Measurements from ENCODE around the gene NTM.

Gene NTM

GRCh38 chr11:131644204-131644795 lies 273.9 kb downstream of the NTM start:
- DNase-seq (ENCODE audit: low spot score) = no peak

- no peak for DNase-seq (ENCODE audit: low spot score)
Observed at GRCh38 chr11:131645237-131645636, 274.8 kb downstream of the NTM start.

GRCh38 chr11:131649856-131650255 lies 279.4 kb downstream of the NTM start:
- DNase-seq (ENCODE audit: low spot score) = no peak

DNA sequence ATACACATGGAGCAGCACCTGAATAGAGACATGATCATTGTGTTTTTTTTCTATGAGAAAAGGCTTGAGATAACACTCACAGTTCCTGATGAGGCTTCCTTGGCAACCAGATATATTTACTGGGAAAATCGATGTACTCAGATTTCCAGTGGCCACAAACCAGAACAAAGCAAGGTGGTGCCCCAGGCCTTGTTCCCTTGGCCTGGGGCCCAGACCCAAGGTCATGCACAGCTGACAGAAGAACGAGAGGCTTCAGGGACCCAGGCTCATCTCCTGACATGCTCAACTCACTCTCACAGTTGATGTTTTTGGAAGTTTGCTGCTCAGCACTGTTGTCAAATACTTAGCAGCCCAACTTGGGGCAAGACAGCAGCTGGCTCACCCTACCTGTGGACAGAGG lies 281.8 kb downstream of the NTM start:
- no peak for DNase-seq (ENCODE audit: low spot score)

GRCh38 chr11:131653260-131653659 lies 282.8 kb downstream of the NTM start:
- no peak for DNase-seq (ENCODE audit: low spot score)

- DNase-seq (ENCODE audit: low spot score) = no peak
Observed at GRCh38 chr11:131654849-131655248, 284.4 kb downstream of the NTM start.

DNA sequence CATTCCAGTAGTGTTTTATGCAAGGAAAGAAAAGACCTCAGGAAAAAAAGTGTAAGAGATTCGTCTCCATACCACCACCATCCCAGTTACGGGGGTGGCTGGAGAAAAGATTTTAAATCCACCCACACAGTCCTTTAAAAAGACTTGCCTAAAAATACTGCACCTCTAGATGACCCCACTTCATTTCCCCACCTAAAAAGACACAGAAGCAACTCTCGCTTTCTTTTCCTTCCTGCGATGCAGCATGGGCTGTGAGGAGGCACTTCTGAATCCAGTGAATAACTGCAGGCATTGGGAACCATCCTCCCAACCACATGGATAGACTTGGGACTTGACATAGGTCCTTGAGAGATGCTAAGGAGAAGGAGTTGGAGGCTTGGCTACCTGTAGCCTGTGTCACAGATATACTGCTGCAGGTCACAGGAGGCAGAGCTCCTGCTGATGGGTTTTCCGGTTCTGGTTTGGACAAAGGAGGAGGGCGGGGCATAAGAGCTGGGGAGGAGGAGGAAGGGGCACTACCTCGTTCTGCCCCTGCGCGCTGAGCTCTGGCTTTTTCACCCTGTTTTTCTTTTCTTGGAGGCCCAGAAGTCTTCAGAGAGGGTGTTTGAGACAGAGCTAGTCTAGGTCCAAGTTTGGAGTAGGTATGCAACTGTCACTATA lies 285.9 kb downstream of the NTM start:
- DNase-seq (ENCODE audit: low spot score) = no peak

DNA sequence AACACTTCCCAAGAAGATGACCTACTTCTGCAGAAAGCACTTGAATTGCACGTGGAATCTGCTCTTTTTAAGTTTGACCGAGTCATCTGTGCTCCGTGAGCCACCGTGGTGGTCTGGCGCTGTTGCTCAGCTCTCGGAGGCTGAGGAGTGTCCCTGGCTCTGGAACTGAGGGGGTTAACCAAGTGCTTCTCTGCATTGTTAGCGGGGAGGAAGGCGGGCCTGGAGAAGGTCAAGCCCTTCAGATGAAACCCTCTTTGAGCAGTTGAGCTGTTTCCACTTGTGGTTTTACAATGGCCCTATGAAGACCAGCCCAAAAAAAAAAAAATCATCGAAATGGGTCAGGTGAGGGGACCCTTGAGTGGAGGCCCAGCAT lies 286.4 kb downstream of the NTM start:
- no peak for DNase-seq (ENCODE audit: low spot score)

- no peak for DNase-seq (ENCODE audit: low spot score)
Observed at GRCh38 chr11:131658414-131658813, 288.0 kb downstream of the NTM start.

GRCh38 chr11:131658952-131659351 lies 288.5 kb downstream of the NTM start:
- DNase-seq (ENCODE audit: low spot score) = no peak

DNA sequence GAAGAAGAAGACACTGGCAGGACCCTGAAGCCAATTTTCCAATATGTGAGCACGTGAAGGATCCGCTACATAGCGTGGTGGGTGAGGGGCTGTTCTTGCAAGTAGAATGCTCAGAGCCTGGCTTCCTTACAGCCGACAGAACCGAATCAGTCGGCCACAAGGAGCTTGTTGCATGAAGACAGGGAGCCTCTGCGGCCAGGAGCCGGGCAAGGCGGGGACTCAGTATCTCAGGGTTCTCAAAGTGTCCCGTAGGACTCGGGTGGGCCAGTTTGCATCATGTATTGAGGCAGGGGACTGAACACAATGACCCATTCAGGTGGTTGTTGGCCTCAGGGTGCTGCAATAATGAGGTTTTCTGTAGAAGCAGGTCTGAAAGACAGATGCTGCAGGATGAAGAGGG lies 289.5 kb downstream of the NTM start:
- no peak for DNase-seq (ENCODE audit: low spot score)

GRCh38 chr11:131661132-131661531 lies 290.7 kb downstream of the NTM start:
- DNase-seq (ENCODE audit: low spot score) = no peak

DNA sequence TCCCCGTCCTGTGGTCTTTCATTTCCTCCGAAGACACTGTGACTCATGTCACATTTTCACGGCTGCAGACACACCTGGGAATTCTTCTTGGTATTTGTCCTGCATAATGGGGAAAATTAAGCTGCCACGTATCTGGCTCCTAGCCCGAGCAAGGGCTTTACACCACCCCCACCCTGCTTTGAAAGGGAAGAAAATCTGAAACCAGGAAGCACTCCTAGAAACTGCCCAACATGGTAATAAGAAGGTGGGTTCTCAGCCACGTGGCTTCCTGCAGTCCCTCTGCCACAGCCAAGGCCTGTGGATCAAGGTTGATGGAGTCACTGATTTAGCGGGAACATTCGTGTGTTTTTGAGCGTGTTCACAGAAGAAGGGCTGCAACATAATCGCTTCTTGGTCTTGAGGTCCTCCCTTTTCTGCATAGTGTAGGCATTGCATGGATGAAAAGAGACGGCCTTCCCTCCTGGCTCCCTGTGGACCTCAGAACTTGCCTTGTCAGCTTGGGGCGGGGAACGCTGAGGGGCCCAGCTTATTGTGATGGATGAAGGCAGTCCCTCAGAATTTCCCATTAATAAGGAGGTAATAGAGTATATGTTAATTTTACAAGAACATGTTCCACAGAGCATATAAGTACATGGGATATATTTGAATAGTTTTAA lies 292.0 kb downstream of the NTM start:
- DNase-seq (ENCODE audit: low spot score) = no peak

DNA sequence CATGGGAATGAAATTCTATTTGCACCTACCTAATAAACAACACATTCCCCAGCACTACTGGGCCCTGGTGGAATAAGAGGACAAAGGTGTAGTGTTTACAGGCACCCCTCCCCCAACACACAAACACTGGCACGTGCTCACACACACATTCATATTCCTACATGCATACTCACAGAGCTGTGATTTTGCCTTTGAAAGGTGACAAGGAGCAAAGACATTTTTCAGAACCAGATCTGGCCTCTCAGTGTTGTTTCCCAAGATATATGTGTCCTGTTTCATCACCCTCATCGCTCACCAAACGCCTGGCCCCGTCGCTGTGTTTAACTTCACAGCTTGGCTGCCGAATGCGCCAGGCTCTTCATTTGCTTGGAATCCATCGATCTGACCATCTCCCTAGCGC lies 292.6 kb downstream of the NTM start:
- DNase-seq (ENCODE audit: low spot score) = no peak

GRCh38 chr11:131663405-131664200 lies 293.2 kb downstream of the NTM start:
- no peak for DNase-seq (ENCODE audit: low spot score)

- DNase-seq (ENCODE audit: low spot score) = no peak
Observed at GRCh38 chr11:131664293-131664692, 293.9 kb downstream of the NTM start.

- no peak for DNase-seq (ENCODE audit: low spot score)
Observed at GRCh38 chr11:131664816-131665215, 294.4 kb downstream of the NTM start.

DNA sequence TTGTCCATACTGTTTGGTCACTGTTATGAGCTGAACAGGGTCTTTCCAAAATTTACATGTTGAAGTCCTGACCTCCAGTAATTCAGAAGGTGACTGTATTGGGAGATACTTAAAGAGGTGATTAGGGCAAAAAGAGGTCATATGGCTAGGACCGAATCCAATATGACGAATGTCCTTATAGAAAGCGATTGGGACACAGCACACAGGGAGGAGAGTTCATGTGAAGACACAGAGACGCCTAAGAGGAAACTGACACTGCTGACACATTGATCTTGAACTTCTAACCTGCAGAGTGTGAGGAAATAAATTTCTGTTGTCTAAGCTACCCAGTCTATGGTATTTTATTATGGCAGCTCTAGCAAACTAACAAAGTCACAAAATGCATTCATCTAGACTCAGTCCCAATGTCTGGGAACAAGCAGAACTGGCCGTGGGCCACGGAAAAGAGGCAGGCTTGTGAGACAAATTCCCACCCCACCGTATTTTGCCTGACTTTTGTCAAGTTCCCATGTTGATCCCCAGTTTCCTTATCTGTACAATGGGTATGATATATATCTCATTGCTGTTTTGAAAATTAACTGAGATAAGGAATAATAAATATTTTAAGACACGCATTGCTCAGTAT lies 295.0 kb downstream of the NTM start:
- no peak for DNase-seq (ENCODE audit: low spot score)

DNA sequence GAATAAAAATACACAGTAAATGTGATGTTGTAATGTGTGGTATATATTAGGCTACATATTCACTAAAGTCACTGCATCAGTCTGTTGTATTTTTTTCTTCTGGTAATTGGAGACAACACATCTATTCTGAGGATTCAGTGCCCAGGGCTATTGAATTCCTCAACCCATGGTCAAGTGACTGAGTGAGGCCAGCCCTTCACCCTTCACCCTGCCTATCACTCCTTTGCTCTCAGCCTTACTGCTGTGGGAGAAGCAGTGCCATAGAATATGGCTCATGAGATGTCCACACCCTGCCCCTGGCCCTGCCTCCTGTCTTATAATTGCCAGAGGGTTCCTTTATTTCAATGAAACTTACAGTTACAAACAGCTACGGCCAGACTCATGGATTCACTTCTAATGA lies 295.6 kb downstream of the NTM start:
- no peak for DNase-seq (ENCODE audit: low spot score)

DNA sequence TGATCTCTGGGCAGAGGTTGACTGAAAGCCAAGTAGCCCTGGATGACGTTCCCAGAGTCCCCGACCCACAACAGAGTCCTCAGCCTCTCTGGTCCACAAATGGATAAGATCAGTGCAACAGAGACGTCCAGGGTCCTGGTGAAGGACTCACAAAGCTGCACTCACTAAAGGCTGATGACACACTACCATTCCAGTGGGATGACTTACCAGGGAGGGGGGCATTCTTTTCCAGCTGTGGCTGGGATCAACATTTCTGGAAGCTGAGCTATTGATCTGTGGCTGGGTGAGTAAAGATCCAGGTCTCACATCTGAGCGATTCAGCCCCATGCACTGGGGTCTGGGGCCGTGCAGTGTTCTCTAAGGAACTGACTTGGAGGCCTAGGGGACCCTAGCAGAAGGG lies 296.2 kb downstream of the NTM start:
- no peak for DNase-seq (ENCODE audit: low spot score)

DNA sequence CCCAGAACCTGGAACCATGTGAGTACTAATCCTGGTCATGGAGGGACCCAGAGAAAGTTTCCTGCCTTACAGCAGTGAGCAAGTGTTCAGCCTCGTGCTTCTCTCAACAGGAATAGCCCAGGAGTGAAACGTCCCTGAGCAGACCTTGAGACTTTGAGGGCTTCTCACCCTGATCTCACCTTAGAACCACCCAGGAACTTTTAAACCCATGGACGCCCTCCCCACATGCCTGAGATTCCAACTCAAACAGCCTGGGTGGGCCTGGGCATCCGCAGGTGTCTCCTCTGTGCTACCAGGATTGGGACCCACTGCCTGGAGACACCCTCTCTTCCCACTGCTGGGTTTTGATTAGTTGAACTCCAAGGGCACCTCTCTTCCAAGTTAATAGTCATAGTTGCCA lies 297.2 kb downstream of the NTM start:
- no peak for DNase-seq (ENCODE audit: low spot score)

Data from activated CD4-positive, alpha-beta T cell treated with anti-CD3 and anti-CD28 coated beads, Interleukin-2, Interleukin-4, amounts not matched to agents 100 ng/mL and 50 ng/mL, durations not matched to agents 16 hours and 8 hours (primary cell).